G401.6 (cell line): ENCODE results near the gene LRRC8A.
"Not testable (repeated sequence)": the region's sequence is repeated elsewhere in the genome, so short reads cannot be mapped to it uniquely, and the experiment has no call there.

ENCODE experiments used
- FAIRE-seq: peaks from 2 replicates; lab custom pipeline; 2012; peaks lifted over from hg19 to GRCh38; lab: Jason Lieb, UNC

Gene LRRC8A

DNA sequence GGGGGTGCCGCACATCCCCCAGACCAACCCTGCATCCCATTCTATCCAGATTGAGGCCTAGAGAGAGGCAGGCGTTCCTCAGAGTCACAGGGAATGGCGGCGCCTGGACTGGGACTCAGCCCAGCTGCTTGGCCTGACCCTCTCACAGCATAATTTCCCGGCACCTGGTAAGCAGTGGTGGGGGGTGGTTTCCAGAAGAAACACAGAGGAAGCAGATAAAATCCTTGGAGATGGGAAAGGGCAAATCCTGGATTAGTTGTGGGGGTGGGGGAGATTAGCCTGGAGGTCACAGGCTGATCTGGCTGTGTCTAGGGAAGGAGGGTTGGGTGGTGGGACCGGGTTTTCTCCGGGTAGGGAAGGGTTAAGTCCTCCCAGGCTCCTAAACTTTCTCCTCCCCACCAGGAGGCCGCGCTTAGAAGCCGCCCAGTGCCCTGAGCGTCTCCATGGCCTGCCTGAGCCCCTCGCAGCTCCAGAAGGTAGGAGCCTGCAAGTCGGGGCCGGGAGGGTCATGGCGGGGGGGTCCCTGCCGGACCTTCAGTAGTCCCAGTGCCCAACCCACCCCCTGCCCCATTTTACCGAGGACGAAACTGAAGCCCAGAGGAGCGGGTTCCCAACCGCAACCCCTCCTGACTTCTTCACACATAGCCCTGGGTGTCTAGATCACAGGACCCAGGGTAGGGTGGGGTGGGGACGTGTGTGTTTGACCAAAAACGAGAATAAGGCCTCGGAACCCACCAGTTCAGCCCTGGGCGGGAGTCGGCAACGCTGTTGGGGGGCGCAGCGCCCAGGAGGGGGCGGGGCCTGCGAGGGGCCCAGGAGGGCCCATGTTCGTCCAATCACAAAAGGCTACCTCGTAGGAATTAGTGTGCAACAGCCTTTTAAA lies 40.2 kb downstream of the LRRC8A start:
- FAIRE-seq, result peak; percentile 41

DNA sequence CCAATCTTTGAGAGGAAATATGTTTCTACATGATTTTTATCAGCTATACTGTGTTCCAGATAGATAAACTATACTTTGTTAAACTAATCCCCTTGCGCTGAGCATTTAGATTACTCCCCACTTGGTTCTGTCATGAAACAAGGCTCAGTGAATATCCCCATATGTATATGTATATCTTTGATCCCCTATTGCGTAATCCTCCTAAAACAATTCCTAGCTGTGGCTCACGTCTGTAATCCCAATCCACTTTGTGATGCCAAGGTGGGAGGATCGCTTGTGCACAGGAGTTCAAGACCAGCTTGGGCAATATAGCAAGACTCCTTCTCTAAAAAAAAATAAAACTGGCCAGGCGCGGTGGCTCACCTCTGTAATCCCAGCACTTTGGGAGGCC lies 41.6 kb downstream of the LRRC8A start:
- no peak for FAIRE-seq

GRCh38 chr9:128927731-128928411 lies 45.9 kb downstream of the LRRC8A start:
- FAIRE-seq, result peak; percentile 23

GRCh38 chr9:128928624-128929023 lies 46.7 kb downstream of the LRRC8A start:
- no peak for FAIRE-seq

DNA sequence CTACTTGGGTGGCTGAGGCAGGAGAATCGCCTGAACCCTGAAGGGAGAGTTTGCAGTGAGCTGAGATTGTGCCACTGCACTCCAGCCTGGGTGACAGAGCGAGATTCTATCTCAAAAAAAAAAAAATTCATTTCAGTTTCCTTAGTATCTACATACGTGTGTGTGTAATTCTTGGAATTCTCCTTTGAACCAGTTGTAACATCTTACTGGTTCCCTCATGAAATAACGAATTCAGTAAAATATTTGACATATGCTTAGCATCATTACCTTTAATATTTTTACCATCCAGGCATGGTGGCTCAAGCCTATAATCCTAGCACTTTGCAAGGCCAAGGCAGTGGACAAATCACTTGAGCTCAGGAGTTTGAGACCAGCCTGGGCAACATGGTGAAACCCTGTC lies 47.6 kb downstream of the LRRC8A start:
- FAIRE-seq, result no peak

DNA sequence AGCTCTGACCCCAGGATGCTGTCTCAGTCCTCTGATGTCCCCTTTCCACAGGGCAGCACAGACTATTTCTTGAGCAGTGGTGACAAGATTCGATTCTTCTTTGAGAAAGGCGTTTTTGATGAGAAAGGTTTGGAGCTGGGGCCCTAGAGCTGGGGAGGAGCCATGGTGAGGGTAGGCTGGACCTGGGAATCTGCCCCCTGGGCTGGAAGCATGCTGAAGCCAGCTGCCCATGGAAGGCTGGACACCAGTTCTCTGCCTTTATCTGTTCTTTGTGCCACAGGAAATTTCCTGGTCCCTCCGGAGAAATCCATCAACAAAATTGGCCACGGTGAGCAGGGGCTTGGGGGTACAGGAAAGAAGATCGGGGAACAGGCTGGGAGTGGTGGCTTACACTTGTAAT lies 51.8 kb downstream of the LRRC8A start:
- no peak for FAIRE-seq

DNA sequence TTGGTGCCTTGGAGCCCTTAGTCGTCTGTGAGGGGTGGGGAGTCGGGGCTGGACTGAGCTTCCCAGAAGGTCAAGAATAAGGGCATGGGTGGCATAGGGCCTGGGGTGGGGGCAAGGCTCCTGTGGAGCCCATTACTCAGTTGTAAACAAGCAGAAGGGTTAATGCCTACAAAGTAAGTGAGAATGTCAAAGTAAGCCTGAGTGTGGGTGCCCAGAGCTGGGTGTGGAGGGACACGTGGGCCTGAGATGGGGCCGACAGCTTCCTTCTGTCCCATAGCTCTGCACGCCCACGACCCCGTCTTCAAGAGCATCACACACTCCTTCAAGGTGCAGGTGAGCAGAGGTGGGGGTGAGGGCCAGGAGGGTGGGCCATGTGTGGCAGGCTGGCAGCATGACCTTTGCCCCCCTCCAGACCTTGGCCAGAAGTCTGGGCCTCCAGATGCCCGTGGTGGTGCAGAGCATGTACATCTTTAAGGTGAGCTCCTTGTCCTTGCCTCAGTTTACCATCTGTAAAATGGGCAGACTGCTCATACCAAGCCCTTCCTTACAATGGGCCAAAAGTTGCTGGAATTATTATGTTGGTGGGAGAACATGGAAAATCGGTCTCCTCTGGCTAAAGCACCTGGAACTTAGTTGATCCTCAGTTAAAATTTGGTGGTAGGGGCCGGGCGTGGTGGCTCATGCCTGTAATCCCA lies 54.4 kb downstream of the LRRC8A start:
- no peak for FAIRE-seq

DNA sequence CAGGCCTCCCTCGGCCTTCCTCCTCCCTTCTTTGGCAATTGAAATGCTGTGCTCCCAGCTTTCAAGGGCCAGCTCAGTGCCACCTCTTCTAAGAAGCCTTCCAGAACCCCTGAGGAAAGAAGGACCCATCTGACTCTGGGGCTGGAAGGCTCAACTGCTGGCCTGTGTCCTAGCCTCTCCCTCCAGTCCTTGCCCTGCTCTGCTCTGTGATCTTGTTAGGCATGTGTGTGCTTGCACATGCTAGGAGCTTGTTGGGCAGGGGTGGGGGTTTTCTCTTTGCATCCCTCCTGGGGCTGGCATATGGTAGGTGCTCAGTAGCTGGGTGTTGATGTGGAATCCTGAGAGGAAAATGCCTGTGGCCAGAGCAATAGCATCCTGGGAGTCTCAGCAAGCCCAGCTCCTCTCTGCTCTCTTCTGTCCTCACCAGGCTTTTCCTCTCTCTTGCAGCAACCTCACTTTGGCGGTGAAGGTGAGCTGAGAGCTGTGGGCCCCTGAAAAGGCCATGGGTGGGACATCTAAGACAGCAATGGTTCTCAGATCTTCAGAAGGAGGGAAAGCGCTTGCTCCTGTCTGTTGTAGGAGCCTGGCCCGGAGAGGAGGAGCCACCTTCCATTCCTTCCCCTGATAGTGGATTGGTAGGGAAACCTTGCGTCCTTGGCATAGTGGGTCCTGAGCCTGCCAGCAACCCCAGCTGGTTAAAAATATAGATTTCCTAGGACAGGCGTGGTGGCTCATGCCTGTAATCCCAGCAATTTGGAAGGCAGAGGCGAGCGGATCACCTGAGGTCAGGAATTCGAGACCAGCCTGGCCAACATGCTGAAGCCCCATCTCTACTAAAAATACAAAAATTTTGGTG lies 55.6 kb downstream of the LRRC8A start:
- no peak for FAIRE-seq

GRCh38 chr9:128940271-128940921 lies 58.5 kb downstream of the LRRC8A start:
- no peak for FAIRE-seq

- no peak for FAIRE-seq
These were observed 59.2 kb downstream of the LRRC8A start for GRCh38 chr9:128940946-128941755.

DNA sequence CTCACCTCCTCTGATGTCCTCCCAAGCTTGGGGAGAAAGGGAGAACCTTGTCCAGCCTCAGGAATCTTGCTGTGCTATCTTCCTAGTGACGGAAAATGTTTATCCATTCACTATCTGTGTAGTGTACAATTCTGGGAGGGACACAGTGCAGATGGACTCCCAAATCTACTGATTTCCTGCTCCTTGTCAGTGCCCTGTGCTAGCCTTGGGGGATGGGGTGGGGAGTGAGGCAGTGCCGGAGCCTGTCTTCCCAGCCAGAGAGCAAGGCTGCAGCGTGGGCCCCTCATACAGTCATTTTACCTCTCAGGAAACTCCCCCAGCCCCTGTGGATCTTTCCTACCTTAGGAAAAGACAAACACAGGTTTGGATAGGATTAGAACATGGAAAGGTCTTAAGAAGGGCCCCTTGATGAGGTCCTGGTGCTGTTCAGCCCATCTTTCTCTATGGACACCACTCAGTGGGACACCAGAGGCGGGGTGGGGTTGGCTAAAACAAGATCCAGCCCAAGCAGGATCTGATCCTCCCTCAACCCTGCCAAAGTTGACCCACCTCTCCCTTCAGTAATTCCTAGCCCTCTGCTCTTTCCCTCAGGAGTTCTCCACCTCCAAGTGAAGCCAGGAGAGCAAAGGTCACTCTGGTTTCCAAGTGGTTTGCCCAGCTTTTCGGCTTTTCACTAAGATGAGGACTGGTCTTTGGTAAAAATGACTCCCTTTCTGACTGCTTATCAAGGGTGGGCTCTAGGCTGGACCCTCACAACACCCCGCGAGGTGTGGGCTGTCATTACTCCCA lies 62.1 kb downstream of the LRRC8A start:
- no peak for FAIRE-seq

GRCh38 chr9:128944966-128945365 lies 63.0 kb downstream of the LRRC8A start:
- FAIRE-seq, result not testable (repeated sequence)

GRCh38 chr9:128945798-128946501 lies 64.0 kb downstream of the LRRC8A start:
- FAIRE-seq, result no peak

DNA sequence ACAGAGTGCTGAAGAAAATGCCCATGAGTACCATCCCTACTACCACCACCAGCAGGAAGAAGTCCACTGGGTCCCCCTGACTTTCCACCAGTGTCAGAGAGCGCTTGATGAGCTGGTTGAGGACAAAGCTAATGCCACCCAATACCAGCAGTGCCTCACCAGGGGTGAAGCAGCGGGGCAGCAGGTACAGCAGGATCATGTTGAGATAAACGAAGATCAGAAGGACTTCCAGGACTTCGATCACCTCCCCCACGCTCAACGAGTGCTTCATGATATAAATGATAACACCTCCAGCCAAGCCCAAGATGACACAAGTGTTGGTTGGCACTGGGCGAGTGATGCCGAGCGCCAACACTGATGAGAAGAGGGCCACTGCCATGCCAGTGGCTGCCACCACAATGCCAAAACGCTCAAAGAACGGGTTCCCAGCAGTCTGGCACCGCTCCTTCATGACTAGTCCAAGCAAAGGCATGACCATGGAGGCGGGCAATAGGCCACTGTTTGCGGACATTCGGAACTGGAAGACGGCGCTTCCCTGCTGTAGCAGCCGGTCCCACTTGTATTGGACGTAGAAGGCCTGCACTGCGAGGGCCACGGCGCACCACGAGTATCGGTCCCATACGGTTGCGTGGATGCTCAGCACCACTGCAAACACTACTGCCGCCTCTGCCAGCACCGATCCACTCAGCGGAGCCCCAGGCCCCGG lies 64.8 kb downstream of the LRRC8A start:
- no peak for FAIRE-seq

DNA sequence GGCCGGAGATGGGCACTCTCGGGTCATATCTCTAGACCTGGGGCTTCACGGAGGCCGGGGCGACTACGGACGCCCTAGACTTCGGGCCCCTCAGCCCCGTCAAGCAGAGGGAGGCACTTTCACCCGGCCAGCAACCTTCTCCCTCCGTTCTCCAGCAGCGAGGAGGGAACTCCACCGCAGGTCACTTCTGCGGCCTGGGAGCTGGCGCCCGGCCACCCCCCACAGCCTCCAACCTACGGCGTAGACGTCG lies 65.3 kb downstream of the LRRC8A start:
- no peak for FAIRE-seq

- FAIRE-seq, result peak; percentile 13
These were observed 65.8 kb downstream of the LRRC8A start, which contains the start of the genes DOLK and NUP188 for GRCh38 chr9:128947527-128948301. TSS of gene DOLK (minus strand) at chr9:128947603. CDS start at chr9:128947303, 300 bp downstream. TSS of gene NUP188 (plus strand) at chr9:128947699. CDS start at chr9:128947720, 21 bp downstream.

- FAIRE-seq, result not testable (repeated sequence)
These were observed 79.5 kb downstream of the LRRC8A start for GRCh38 chr9:128961403-128961802.
